IMR-90 (cell line): Measurements from ENCODE around the gene SYTL4. TPM values are rescaled to one million over a fixed set of nuclear protein-coding genes. Genes with fewer than 3 reads are reported as not detected.

Source experiments
- ATAC-seq: fragments of 200-7000 bp; cut with Tn5 transposase; 2 replicates; pipeline ENCODE4 v1.9.1; 2020; ENCODE audit warnings: low read depth, mild to moderate bottlenecking, moderate library complexity
- BruUV-seq: library from RNA; stranded (reverse); fragments of 400-500 nt; replicated peaks from 2 replicates; lab custom pipeline; 2021; lab: Mats Ljungman, UMichigan
- CTCF ChIA-PET: fragments of 300-600 bp; formaldehyde crosslinking; extraction: SDS; loops from one replicate; lab custom pipeline; 2021; ENCODE audit warnings: antibody characterized with exemption; lab: Yijun Ruan, JAX
- POLR2A ChIA-PET: fragments of 300-600 bp; sonication (Branson Sonifier 250); formaldehyde crosslinking; loops from one replicate; lab custom pipeline; 2022; ENCODE audit warnings: antibody characterized with exemption; ENCODE audit not compliant: unreplicated experiment; lab: Charles Lee
- DNase-seq: peaks from one replicate; pipeline ENCODE4 v3.0.0; 2013
- H2AFZ ChIP-seq: replicated peaks from 2 replicates; pipeline ENCODE3; 2013; ENCODE audit warnings: low read length, mild to moderate bottlenecking; ENCODE audit not compliant: poor library complexity
- H2AK5ac ChIP-seq: 2 replicates; pipeline ENCODE4 v1.6.1; 2013; ENCODE audit warnings: low read depth, low read length, inconsistent platforms
- H2AK9ac ChIP-seq: replicated peaks from 2 replicates; pipeline ENCODE3; 2013; ENCODE audit warnings: mild to moderate bottlenecking, low read depth, low read length, moderate library complexity; ENCODE audit not compliant: poor library complexity
- H2BK120ac ChIP-seq: 2 replicates; pipeline ENCODE4 v1.6.1; 2013; ENCODE audit warnings: low read depth, low read length, inconsistent platforms
- H2BK15ac ChIP-seq: 3 replicates; pipeline ENCODE4 v1.6.1; 2013; ENCODE audit warnings: low read depth, low read length, inconsistent platforms
- H2BK20ac ChIP-seq: 2 replicates; pipeline ENCODE4 v1.6.1; 2013; ENCODE audit warnings: low read depth, mild to moderate bottlenecking, inconsistent platforms, low read length, moderate library complexity
- H2BK5ac ChIP-seq: 2 replicates; pipeline ENCODE4 v1.6.1; 2013; ENCODE audit warnings: mild to moderate bottlenecking, low read depth, low read length, inconsistent platforms; ENCODE audit not compliant: poor library complexity, severe bottlenecking
- H3K14ac ChIP-seq: replicated peaks from 2 replicates; pipeline ENCODE4 v1.6.1; 2013; ENCODE audit warnings: low read depth, low read length, inconsistent platforms
- H3K18ac ChIP-seq: 2 replicates; pipeline ENCODE4 v1.6.1; 2013; ENCODE audit warnings: low read depth, low read length, control low read depth
- H3K23ac ChIP-seq: 2 replicates; pipeline ENCODE4 v1.6.1; 2013; ENCODE audit warnings: low read depth, low read length, inconsistent platforms
- H3K27ac ChIP-seq: 2 replicates; pipeline ENCODE4 v1.5.1; 2013; ENCODE audit warnings: mild to moderate bottlenecking, control low read depth, low read length; ENCODE audit not compliant: insufficient read depth
- H3K27me3 ChIP-seq: 2 replicates; pipeline ENCODE4 v1.6.1; 2013; ENCODE audit warnings: low read length; ENCODE audit not compliant: control insufficient read depth, insufficient read depth
- H3K36me3 ChIP-seq: 2 replicates; pipeline ENCODE4 v1.6.1; 2013; ENCODE audit warnings: low read length, mixed read lengths; ENCODE audit not compliant: control insufficient read depth, insufficient read depth
- H3K4ac ChIP-seq: 2 replicates; pipeline ENCODE4 v1.6.1; 2013; ENCODE audit warnings: low read depth, low read length, inconsistent platforms
- H3K4me1 ChIP-seq: 2 replicates; pipeline ENCODE4 v1.6.1; 2013; ENCODE audit warnings: low read length, mixed read lengths; ENCODE audit not compliant: control insufficient read depth, insufficient read depth
- H3K4me2 ChIP-seq: 2 replicates; pipeline ENCODE4 v1.6.1; 2013; ENCODE audit warnings: low read depth, mild to moderate bottlenecking, control low read depth, low read length, moderate library complexity
- H3K4me3 ChIP-seq: 2 replicates; pipeline ENCODE4 v1.5.1; 2013; ENCODE audit warnings: low read depth, mild to moderate bottlenecking, control low read depth, low read length, moderate library complexity; ENCODE audit not compliant: insufficient read depth
- H3K56ac ChIP-seq: 2 replicates; pipeline ENCODE4 v1.6.1; 2013; ENCODE audit warnings: low read length, inconsistent platforms; ENCODE audit not compliant: insufficient read depth; ENCODE audit errors: extremely low read depth
- H3K79me1 ChIP-seq, 2 experiments: 2 replicates each; pipeline ENCODE4 v1.6.1; 2013; ENCODE audit warnings: low read length in 2 of 2, inconsistent platforms in 1 of 2, low read depth in 1 of 2
- H3K9ac ChIP-seq: 2 replicates; pipeline ENCODE4 v1.6.1; 2013; ENCODE audit warnings: low read depth, low read length, control low read depth
- H3K9me1 ChIP-seq: 2 replicates; pipeline ENCODE4 v1.6.1; 2013; ENCODE audit warnings: low read length, inconsistent platforms; ENCODE audit not compliant: insufficient read depth
- H3K9me3 ChIP-seq: 2 replicates; pipeline ENCODE4 v1.6.1; 2013; ENCODE audit warnings: low read length; ENCODE audit not compliant: control insufficient read depth, insufficient read depth
- H4K20me1 ChIP-seq: 2 replicates; pipeline ENCODE4 v1.6.1; 2013; ENCODE audit warnings: low read length, inconsistent platforms; ENCODE audit not compliant: insufficient read depth
- H4K5ac ChIP-seq: 2 replicates; pipeline ENCODE4 v1.6.1; 2013; ENCODE audit warnings: mild to moderate bottlenecking, low read depth, low read length, control low read depth
- H4K8ac ChIP-seq, 2 experiments: 2 replicates each; pipeline ENCODE4 v1.6.1; 2013; ENCODE audit warnings: low read depth in 2 of 2, low read length in 2 of 2, control low read depth in 1 of 2, inconsistent platforms in 1 of 2
- H4K91ac ChIP-seq: 2 replicates; pipeline ENCODE4 v1.6.1; 2013; ENCODE audit warnings: low read depth, low read length, inconsistent platforms; ENCODE audit not compliant: insufficient read depth
- CEBPB ChIP-seq: IDR thresholded peaks from 2 replicates; pipeline ENCODE4 v1.6.1; 2012; ENCODE audit warnings: low read depth, low read length, improper control_type of control experiment
- FOS ChIP-seq: fragments of 150-350 bp; IDR thresholded peaks from 2 replicates; pipeline ENCODE4 v1.6.1; 2016; ENCODE audit warnings: low read depth, low read length
- NFE2L2 ChIP-seq: fragments of 150-350 bp; IDR thresholded peaks from 2 replicates; pipeline ENCODE4 v1.6.1; 2016; ENCODE audit warnings: low read depth, mild to moderate bottlenecking, low read length
- POLR2A ChIP-seq: IDR thresholded peaks from 2 replicates; pipeline ENCODE4 v1.6.1; 2012; ENCODE audit warnings: mild to moderate bottlenecking, low read depth, low read length
- RAD21 ChIP-seq: IDR thresholded peaks from 2 replicates; pipeline ENCODE4 v1.6.1; 2012; ENCODE audit warnings: low read length, improper control_type of control experiment
- RCOR1 ChIP-seq: IDR thresholded peaks from 2 replicates; pipeline ENCODE4 v1.6.1; 2012; ENCODE audit warnings: mild to moderate bottlenecking, low read length, improper control_type of control experiment; ENCODE audit not compliant: insufficient replicate concordance
- RFX5 ChIP-seq: IDR thresholded peaks from 2 replicates; pipeline ENCODE4 v1.8.0; 2012; ENCODE audit warnings: low read depth, mild to moderate bottlenecking, low read length, moderate library complexity
- SMC3 ChIP-seq: fragments of 150-350 bp; IDR thresholded peaks from 2 replicates; pipeline ENCODE4 v1.6.1; 2016; ENCODE audit warnings: low read depth, mild to moderate bottlenecking, antibody characterized with exemption, low read length, moderate library complexity
- WGBS, 2 experiments: methylation state at CpG; one replicate each; pipeline versions ENCODE4 v1.1.5 to v1.1.7; 2013; ENCODE audit warnings: missing lambda C conversion rate in 2 of 2; ENCODE audit not compliant: insufficient read length in 1 of 2; ENCODE audit errors: extremely low coverage in 2 of 2; 5-methylcytosine and 5-hydroxymethylcytosine counted together
- dilution Hi-C: fragments of 300-500 bp; cut with HindIII; formaldehyde crosslinking; loops from one replicate; pipeline ENCODE4 v1.14.3; 2018; ENCODE audit warnings: low sequenced_read_pairs; ENCODE audit not compliant: unreplicated experiment
- in situ Hi-C: fragments of 300-500 bp; cut with MboI; formaldehyde crosslinking; loops from 3 replicates; pipeline ENCODE4 v1.14.3; 2019; ENCODE audit warnings: low sequenced_read_pairs, inconsistent platforms, mixed read lengths
- intact Hi-C: fragments of 100-400 bp; cut with micrococcal nuclease; formaldehyde crosslinking; loops from 2 replicates; pipeline ENCODE4 v1.10.0; 2022
- polyA plus RNA-seq, 3 experiments: library from polyadenylated mRNA; depleted of rRNA; stranded (reverse); fragments of >200 nt; gene quantifications; 2 replicates each; pipeline ENCODE4 v1.2.3, GENCODE V29; 2012; ENCODE audit warnings: low replicate concordance in 1 of 3
- total RNA-seq: library from RNA; depleted of rRNA; stranded (reverse); fragments of >200 nt; gene quantifications from 2 replicates; pipeline ENCODE4 v1.2.3, GENCODE V29; 2012
- TF ChIP-seq, protein P1 (sequence below): conservative IDR thresholded peaks from 2 replicates; pipeline ENCODE4 v1.5.1; 2012; ENCODE audit warnings: mild to moderate bottlenecking, low read depth, low read length, improper control_type of control experiment
- TF ChIP-seq, protein P2 (sequence below): fragments of 150-350 bp; IDR thresholded peaks from 2 replicates; pipeline ENCODE4 v1.6.1; 2016; ENCODE audit warnings: low read depth, mild to moderate bottlenecking, low read length, moderate library complexity, borderline replicate concordance

Gene SYTL4
- total and polyA plus RNA-seq, 2 of the 4 experiments (the other 2 are of a cell fraction): 2.3 to 2.4 TPM

DNA sequence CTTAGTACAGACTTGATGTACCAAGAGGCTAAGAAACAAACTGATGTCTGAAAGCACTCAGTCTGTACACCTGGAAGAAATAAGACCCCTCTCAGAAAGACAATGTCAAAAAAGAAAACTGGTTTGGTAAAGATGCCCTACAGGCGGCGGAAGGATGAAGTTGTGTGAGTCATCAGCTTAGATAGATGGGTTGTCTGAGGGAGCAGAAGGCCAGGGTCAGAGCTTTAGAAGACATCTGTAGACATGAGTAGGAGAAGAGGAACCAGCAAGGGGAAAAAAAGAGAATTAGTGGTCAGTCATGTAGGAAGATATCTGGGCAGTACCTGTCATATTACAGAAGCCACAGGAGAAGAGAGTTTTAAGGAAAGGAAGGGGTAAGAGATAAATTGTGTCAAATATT lies 79.7 kb downstream of the SYTL4 start:
- Histone ChIP-seq H2BK120ac (no peak overlapping the region), H2BK5ac (no peak overlapping the region), H3K36me3 (0 out of 2 replicates have a peak, but pooled peaks cover 1% of the 10 kb centered on the region), H3K4ac (no peak overlapping the region), H3K79me1 (no peaks in the 10 kb centered on the region; a peak in 1 of 4 replicates), H2AK9ac (no peak overlapping the region), H2AFZ (no peak overlapping the region), H2BK20ac (no peak overlapping the region), H3K27me3 (no peaks in the 10 kb centered on the region), H3K27ac (no peak overlapping the region), H3K9ac (no peak overlapping the region), H4K8ac (no peak overlapping the region), H2AK5ac (no peak overlapping the region), H3K9me1 (peaks cover 3% of the 10 kb centered on the region), H3K18ac (no peak overlapping the region), H4K5ac (no peak overlapping the region), H3K56ac (no peak overlapping the region), H4K91ac (no peak overlapping the region), H3K4me3 (no peak overlapping the region), H3K23ac (no peak overlapping the region), H3K14ac (no peak overlapping the region), H3K9me3 (no peaks in the 10 kb centered on the region), H4K20me1 (no peaks in the 10 kb centered on the region), H3K4me1 (peaks cover 15% of the 10 kb centered on the region), H3K4me2 (no peak overlapping the region), H2BK15ac (no peak overlapping the region)
- DNase-seq (no peak), ATAC-seq (no peak)
- POLR2A ChIA-PET: no interaction called here
- dilution Hi-C loops (no loop called here), in situ Hi-C loops (no loop called here), intact Hi-C loops (no loop called here)
- BruUV-seq: no TSS peak
- no CpG with 5 or more reads among the region's 2 CpGs for whole genome bisulfite sequencing, 2 experiments
- TF ChIP-seq RAD21: no peak
- no peak for TF ChIP-seq FOS
- TF ChIP-seq, protein P1, sequence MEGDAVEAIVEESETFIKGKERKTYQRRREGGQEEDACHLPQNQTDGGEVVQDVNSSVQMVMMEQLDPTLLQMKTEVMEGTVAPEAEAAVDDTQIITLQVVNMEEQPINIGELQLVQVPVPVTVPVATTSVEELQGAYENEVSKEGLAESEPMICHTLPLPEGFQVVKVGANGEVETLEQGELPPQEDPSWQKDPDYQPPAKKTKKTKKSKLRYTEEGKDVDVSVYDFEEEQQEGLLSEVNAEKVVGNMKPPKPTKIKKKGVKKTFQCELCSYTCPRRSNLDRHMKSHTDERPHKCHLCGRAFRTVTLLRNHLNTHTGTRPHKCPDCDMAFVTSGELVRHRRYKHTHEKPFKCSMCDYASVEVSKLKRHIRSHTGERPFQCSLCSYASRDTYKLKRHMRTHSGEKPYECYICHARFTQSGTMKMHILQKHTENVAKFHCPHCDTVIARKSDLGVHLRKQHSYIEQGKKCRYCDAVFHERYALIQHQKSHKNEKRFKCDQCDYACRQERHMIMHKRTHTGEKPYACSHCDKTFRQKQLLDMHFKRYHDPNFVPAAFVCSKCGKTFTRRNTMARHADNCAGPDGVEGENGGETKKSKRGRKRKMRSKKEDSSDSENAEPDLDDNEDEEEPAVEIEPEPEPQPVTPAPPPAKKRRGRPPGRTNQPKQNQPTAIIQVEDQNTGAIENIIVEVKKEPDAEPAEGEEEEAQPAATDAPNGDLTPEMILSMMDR: no peak
- no peak for TF ChIP-seq SMC3
- no peak for TF ChIP-seq RFX5
- TF ChIP-seq RCOR1: no peak
- TF ChIP-seq, protein P2, sequence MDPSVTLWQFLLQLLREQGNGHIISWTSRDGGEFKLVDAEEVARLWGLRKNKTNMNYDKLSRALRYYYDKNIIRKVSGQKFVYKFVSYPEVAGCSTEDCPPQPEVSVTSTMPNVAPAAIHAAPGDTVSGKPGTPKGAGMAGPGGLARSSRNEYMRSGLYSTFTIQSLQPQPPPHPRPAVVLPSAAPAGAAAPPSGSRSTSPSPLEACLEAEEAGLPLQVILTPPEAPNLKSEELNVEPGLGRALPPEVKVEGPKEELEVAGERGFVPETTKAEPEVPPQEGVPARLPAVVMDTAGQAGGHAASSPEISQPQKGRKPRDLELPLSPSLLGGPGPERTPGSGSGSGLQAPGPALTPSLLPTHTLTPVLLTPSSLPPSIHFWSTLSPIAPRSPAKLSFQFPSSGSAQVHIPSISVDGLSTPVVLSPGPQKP: no peak
- TF ChIP-seq CEBPB: no peak
- TF ChIP-seq NFE2L2: no peak
- TF ChIP-seq POLR2A: no peak
- CTCF ChIA-PET: interaction anchor here (1.1 to 1.4 kb wide), 2 partner anchors 19 to 33 kb away, joined by 3 to 5 read pairs; no protein-coding TSS in a partner anchor
